HG03095 (cell line): ENCODE results near the gene WDR90.

ENCODE experiments used
- ATAC-seq: cut with Tn5 transposase; IDR thresholded peaks from one replicate; pipeline ENCODE4 v1.9.1; 2021; ENCODE audit warnings: moderate library complexity; ENCODE audit not compliant: unreplicated experiment

Gene WDR90

GRCh38 chr16:625977-626765 lies 23.0 kb upstream of the WDR90 start:
- no peak for ATAC-seq

DNA sequence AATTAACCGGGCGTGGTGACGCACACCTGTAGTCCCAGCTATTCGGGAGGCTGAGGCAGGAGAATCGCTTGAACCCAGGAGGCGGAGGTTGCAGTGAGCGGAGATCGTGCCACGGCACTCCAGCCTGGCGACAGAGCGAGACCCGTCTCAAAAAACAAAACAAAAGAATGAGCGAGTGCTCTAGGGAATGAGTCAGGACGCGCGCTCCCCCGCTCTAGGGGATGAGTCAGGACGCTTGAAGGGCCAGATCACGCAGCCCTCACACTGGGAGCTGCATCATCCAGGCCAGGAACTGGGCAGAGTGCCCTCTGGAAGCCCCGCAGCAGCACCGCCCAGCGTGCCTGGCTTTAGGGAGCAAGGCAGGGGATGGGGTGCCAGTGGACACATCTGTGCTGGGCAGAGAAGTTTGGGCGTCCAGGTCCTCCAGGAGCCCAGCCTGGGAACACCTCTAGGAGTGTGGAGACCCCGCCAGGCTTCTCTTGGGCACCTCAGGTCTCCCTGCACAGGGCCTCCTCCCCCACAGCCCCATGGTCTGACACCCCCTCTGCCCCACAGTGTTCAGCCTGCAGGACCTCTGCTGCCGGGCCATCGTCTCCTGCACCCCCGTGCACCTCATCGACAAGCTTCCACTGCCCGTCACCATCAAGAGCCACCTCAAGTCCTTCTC lies 22.2 kb upstream of the WDR90 start:
- ATAC-seq, result no peak

GRCh38 chr16:627454-628239 lies 21.5 kb upstream of the WDR90 start:
- ATAC-seq, result no peak

GRCh38 chr16:628321-629061 lies 20.7 kb upstream of the WDR90 start:
- ATAC-seq, result no peak

DNA sequence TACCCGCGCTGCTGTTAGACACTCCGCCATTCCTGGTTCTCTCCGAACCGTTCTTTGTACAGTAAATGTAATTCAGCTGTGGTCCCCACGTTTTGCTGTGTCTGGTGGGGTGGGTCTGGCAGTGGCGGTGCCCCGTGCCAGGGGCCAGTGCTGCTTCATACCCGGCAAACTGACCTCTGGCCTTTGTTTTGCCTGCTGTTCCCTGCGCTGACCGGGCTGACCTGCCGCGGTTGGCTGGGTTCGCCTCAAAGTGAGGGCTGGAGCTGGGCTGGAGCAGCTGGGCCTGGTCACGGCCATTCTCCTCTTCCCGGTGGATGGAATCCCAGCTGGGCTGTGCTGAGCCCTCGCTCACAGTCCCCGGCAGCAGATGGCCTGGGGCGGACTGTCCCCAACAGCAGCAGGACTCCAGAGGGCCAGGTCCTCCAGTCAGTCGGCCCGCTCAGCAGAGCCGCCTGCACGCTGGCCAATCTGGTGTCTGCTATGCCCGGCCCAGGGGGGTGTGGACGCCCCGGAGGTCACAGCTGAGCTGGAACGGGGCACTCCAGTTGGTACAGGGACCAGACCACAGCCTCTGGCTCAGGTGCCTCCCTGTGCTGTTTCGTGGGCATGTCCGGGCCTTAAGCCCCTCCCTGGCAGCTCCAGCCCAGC lies 19.9 kb upstream of the WDR90 start:
- no peak for ATAC-seq

DNA sequence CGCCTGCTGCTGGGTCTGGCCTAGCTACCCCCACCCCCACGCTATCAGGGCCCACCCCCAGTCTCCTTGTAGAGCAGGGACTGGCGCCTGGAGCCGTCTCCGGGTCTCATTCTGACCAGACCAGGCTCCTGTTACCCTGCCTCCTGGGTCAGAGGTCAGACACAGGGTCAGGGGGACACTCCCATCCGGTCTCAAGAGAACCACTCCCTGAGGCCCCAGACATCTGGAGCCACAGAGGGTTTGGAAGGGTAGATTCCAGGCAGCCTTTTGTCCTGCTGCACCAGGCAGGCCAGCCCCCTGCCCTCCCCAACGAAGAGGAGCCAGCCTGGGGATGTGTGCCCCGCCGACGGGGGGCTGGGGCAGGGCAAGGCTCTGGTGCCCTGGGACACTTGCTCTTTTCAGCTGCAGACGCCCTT lies 19.3 kb upstream of the WDR90 start:
- no peak for ATAC-seq

DNA sequence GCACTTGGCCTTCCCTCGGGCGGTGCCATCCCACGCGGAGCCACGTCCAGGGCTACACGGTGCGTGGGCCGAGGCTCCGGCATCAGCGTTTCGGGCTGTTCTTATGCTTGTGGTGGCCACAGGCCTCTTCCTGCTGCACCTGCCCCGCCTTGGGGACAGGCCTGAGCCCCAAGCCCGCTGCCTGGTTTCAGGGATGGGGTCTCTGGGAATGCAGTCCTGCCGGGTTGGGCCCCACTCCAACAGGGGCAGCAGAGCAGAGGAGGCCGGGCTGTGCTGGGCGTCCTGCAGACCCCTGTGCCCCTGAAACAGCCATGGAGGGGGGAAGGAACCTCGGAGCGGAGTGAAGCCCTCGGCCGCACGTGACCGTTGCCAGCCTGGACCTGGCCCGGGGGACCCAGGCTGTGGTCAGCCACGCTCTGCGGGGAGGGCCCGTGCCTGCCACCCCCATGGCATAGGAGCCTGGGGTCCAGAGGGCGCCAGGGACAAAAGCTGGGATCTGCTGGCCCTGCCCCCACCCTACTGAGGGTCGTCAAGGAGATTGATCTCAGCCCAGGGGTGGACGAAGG lies 18.8 kb upstream of the WDR90 start:
- ATAC-seq, result no peak

DNA sequence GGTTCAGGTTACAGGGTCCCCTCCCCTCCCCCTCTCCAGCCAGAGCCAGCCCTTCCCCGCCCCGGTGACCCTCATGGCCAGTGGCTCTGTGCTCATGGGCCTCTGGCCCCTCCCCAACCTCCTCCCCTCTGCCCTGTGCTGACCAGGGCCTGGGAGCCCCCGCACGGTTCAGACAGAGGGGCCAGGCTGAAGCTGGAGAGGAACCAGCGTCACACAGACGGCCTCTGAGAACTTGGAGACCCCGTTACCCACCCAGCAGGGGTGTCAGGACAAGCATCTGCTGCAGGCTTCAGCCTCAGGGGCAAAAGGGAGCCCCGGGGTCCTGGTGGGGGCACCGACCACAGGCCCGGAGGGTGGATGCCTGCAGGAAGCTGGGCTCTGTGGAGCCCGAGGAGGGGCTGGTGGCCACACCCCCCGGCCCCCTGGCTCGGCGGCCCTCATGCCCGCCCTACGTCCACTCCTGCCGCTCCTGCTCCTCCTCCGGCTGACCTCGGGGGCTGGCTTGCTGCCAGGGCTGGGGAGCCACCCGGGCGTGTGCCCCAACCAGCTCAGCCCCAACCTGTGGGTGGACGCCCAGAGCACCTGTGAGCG lies 18.3 kb upstream of the WDR90 start, which contains the start of gene WFIKKN1:
Gene WFIKKN1 (plus strand): TSS at position 171 of the 591 bp plus-strand sequence. CDS start 269 bp downstream, at position 440.
- no peak for ATAC-seq

DNA sequence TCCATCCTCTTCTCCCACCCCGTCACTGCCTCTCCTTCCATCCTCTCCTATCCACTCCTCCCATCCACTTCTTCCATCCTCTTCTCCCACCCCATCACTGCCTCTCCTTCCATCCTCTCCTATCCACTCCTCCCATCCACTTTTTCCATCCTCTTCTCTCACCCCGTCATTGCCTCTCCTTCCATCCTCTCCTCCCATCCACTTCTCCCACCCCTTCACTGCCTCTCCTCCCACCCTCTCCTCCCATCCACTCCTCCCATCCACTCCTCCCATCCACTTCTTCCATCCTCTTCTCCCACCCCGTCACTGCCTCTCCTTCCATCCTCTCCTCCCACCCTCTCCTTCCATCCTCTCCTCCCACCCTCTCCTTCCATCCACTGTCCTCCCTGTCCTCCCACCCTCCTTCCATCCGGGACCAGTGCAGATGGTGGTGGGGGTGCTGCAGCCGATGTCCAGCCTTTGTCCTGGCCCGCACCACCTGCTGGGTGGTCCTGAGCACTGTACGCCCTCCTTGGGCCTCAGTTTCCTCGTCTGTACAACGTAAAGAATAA lies 17.3 kb upstream of the WDR90 start:
- no peak for ATAC-seq

DNA sequence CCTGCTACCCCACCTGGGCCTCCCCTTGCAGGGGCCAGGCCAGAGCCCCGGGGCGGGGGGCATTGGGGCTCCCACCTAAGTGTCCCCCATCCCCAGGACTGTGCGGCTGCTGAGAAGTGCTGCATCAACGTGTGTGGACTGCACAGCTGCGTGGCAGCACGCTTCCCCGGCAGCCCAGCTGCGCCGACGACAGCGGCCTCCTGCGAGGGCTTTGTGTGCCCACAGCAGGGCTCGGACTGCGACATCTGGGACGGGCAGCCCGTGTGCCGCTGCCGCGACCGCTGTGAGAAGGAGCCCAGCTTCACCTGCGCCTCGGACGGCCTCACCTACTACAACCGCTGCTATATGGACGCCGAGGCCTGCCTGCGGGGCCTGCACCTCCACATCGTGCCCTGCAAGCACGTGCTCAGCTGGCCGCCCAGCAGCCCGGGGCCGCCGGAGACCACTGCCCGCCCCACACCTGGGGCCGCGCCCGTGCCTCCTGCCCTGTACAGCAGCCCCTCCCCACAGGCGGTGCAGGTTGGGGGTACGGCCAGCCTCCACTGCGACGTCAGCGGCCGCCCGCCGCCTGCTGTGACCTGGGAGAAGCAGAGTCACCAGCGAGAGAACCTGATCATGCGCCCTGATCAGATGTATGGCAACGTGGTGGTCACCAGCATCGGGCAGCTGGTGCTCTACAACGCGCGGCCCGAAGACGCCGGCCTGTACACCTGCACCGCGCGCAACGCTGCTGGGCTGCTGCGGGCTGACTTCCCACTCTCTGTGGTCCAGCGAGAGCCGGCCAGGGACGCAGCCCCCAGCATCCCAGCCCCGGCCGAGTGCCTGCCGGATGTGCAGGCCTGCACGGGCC lies 16.5 kb upstream of the WDR90 start:
- ATAC-seq, result no peak

GRCh38 chr16:633336-634050 lies 15.7 kb upstream of the WDR90 start:
- no peak for ATAC-seq

- no peak for ATAC-seq
Observed at GRCh38 chr16:634051-634670, 15.0 kb upstream of the WDR90 start.

GRCh38 chr16:634996-635395 lies 14.2 kb upstream of the WDR90 start:
- ATAC-seq, result no peak

DNA sequence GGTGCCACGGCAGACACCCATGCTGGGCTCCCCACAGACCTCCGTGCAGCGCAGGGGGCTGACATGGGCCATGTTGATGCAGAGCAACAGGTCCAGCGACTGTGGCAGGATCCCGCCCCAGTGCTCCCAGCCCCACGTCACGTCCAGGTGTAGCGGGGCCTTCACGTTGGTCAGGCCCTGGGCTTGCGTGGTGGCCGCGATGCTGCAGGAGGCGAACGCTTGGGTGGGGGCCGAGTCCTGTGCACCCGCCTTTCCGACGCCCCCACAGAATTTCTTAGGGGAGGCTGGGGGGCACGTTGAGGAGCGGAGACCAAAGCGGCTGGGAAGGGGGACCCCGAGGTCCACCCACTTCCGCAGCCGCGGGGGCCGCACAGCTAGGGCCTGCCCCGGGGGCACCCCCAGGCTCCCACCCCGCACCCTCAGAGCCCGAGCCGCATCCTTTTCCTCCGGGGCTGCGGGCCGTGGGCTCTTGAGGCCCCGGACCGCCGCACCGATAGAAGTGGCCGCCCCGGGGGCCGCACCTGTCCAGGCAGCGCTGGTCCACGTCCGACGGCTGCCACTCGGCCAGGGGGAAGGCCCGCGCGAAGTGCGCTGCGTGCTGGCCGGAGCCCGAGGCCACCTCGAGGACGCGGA lies 13.5 kb upstream of the WDR90 start:
- ATAC-seq, result no peak

- peak; percentile 61 for ATAC-seq
Observed at GRCh38 chr16:636206-637080, 12.7 kb upstream of the WDR90 start, which contains the start of gene METTL26. TSS of gene METTL26 (minus strand) at chr16:636305. CDS start at chr16:636290, 15 bp downstream.
